Left ventricle myocardium inferior (tissue), 1 donor: ENCODE results near the gene LRP11. TPM values are rescaled to one million over a fixed set of nuclear protein-coding genes. Genes with fewer than 3 reads are reported as not detected.

ENCODE experiments used
- DNase-seq: peaks from one replicate; pipeline ENCODE4 v3.0.0-alpha.2; 2020
- H3K27ac ChIP-seq: fragments of 200-600 bp; replicated peaks from 2 replicates; pipeline ENCODE4 v1.8.0; 2021
- H3K27me3 ChIP-seq: fragments of 200-600 bp; 2 replicates; pipeline ENCODE4 v1.8.0; 2021; ENCODE audit warnings: low read depth
- H3K36me3 ChIP-seq: fragments of 200-600 bp; 2 replicates; pipeline ENCODE4 v1.8.0; 2021
- H3K4me1 ChIP-seq: fragments of 200-600 bp; 2 replicates; pipeline ENCODE4 v1.8.0; 2021
- H3K4me3 ChIP-seq: fragments of 200-600 bp; 2 replicates; pipeline ENCODE4 v1.8.0; 2021; ENCODE audit warnings: mild to moderate bottlenecking, moderate library complexity
- H3K9me3 ChIP-seq: fragments of 200-600 bp; replicated peaks from 2 replicates; pipeline ENCODE4 v1.8.0; 2021
- CTCF ChIP-seq: fragments of 200-600 bp; IDR thresholded peaks from 2 replicates; pipeline ENCODE4 v1.8.0; 2021; ENCODE audit warnings: antibody characterized with exemption, mild to moderate bottlenecking, borderline replicate concordance
- intact Hi-C: fragments of 100-400 bp; cut with micrococcal nuclease; formaldehyde crosslinking; loops from one replicate; pipeline ENCODE4 v1.11.0; 2022
- total RNA-seq: library from RNA; stranded (reverse); fragmentation: NEBNext Ultra II Directional; extraction: Animal tissue kit (Norgen Biotek cat#: 25700); gene quantifications from one replicate; pipeline ENCODE4 v1.2.1, GENCODE V29; 2021
- donor health status: DM: no; HTN: yes; CAD: no; lungs with severe emphysema.

Gene LRP11
- total RNA-seq, 1 donor from 2014 or later, result 18.2 TPM

- peaks cover 30% of the 10 kb centered on the region for H3K36me3 ChIP-seq
- intact Hi-C loops, result no loop called here
- DNase-seq, result no peak
These were observed 81.8 kb downstream of the LRP11 start for GRCh38 chr6:149782337-149782736.

GRCh38 chr6:149781715-149782114, 82.4 kb downstream of the LRP11 start:
- no peaks in the 10 kb centered on the region for H3K9me3 ChIP-seq
- DNase-seq, result no peak
- no peak overlapping the region for H3K4me3 ChIP-seq
- H3K27ac ChIP-seq, result no peak overlapping the region
- peaks cover 30% of the 10 kb centered on the region for H3K36me3 ChIP-seq
- H3K4me1 ChIP-seq, result peaks cover 11% of the 10 kb centered on the region
- TF ChIP-seq CTCF, result no peak
- no peaks in the 10 kb centered on the region for H3K27me3 ChIP-seq
- intact Hi-C loops, result no loop called here

More at GRCh38 chr6:149782337-149782736, 81.8 kb downstream of the LRP11 start:
- Histone ChIP-seq H3K27ac (no peak overlapping the region), H3K9me3 (no peaks in the 10 kb centered on the region), H3K27me3 (no peaks in the 10 kb centered on the region), H3K4me3 (no peak overlapping the region), H3K4me1 (peaks cover 11% of the 10 kb centered on the region)
- no peak for TF ChIP-seq CTCF

DNA sequence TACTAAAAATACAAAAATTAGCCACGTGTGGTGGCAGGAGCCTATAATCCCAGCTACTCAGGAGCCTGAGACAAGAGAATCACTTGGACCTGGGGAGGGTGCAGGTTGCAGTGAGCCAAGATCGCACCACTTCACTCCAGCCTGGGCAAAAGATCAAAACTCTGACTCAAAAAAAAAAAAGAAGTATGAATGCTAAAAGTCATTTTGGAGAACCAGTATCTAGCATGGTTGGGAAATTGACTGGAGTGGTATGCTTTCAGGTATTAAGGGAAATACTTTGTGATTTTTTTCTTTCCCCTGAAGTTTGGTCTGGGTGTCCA, 84.6 kb downstream of the LRP11 start:
- Histone ChIP-seq H3K27ac (peak overlapping the region; percentile 64), H3K9me3 (no peaks in the 10 kb centered on the region), H3K4me1 (peaks cover 11% of the 10 kb centered on the region), H3K4me3 (no peak overlapping the region), H3K27me3 (no peaks in the 10 kb centered on the region), H3K36me3 (peaks cover 49% of the 10 kb centered on the region)
- intact Hi-C loops, result no loop called here
- DNase-seq, result peak; percentile 24
- no peak for TF ChIP-seq CTCF

DNA sequence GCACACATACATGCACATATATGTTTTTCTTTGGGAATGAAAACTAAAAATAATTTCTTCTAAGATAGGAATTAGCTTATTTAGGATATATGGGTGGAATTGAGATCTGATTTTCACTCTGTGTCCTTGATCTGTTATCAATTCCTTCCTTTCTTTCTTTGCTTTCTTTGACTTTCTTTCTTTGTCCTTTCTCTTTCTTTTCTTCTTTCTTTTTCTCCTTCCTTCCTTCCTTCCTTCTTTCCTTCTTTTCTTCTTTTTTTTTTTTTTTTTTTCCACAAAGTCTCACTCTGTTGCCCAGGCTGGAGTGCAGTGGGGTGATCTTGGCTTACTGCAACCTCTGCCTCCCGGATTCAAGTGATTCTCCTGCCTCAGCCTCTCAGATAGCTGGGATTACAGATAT, 86.5 kb downstream of the LRP11 start:
- Histone ChIP-seq H3K27me3 (no peaks in the 10 kb centered on the region), H3K4me3 (no peak overlapping the region), H3K9me3 (no peaks in the 10 kb centered on the region), H3K36me3 (peaks cover 50% of the 10 kb centered on the region), H3K27ac (no peak overlapping the region), H3K4me1 (peaks cover 11% of the 10 kb centered on the region)
- no peak for TF ChIP-seq CTCF
- no peak for DNase-seq
- intact Hi-C loops, result no loop called here

GRCh38 chr6:149771925-149772324, 92.2 kb downstream of the LRP11 start:
- DNase-seq, result no peak
- H3K27ac ChIP-seq, result peak overlapping the region; percentile 64
- peaks cover 64% of the 10 kb centered on the region for H3K36me3 ChIP-seq
- H3K27me3 ChIP-seq, result no peaks in the 10 kb centered on the region
- H3K4me1 ChIP-seq, result peaks cover 5% of the 10 kb centered on the region
- intact Hi-C loops, result no loop called here
- no peak for TF ChIP-seq CTCF
- H3K9me3 ChIP-seq, result no peaks in the 10 kb centered on the region
- H3K4me3 ChIP-seq, result peak overlapping the region; percentile 32

DNA sequence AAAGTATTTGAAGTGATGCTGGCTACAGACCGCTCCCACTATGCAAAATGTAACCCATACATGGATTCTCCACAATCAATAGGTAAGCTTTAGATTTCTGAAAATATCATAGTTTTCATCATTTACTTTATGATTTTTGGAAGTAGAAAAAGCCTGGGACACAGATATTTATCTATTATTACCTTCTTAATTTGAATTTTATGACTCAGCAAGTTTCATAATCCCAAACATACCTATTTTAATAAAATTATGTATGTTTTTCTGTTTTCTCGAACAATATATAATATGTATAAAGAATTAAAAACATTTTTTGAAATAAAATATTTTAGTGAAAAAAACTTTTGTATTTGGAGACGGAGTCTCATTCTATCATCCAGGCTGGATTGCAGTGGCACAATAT, 93.0 kb downstream of the LRP11 start:
- Histone ChIP-seq H3K36me3 (peaks cover 67% of the 10 kb centered on the region), H3K9me3 (peaks cover 5% of the 10 kb centered on the region), H3K4me3 (no peak overlapping the region), H3K27me3 (no peaks in the 10 kb centered on the region), H3K27ac (peak overlapping the region; percentile 64), H3K4me1 (peaks cover 5% of the 10 kb centered on the region)
- DNase-seq, result no peak
- no peak for TF ChIP-seq CTCF
- intact Hi-C loops, result no loop called here
